ENCODE results near the gene HMGCR. TPM values are rescaled to one million over a fixed set of nuclear protein-coding genes. Genes with fewer than 3 reads are reported as not detected.

HMGCR gene
- total and polyA plus RNA-seq, 2 experiments from 2014 or later, result 72.2 to 331 TPM

DNA sequence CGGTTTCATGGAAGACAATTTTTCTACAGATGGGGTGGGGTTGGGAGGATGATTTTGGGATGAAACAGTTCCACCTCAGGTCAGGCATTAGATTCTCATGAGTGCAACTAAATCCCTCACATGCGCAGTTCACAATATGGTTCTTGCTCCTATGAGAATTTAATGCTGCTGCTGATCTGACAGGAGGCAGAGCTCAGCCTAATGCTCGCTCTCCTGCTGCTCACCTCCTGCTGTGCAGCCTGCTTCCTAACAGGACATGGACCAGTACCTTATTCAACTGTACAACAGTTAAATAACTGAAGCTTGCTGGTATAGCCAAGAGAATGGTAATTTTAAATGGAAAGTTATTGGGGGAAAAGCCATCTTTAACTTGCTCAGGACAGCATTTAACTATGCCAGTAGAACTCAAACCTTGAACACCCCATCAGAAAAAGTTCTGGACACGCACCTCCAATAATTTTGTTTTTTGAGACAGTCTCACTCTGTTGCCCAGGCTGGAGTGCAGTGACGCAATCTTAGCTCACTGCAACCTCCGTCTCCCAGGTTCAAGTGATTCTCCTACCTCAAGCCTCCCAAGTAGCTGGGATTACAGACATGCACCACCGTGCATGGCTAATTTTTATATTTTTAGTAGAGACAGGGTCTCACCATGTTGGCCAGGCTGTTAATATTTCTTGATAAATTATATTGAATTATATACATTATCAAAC, 27.7 kb downstream of the HMGCR start:
- Histone ChIP-seq H3K79me2 (replicated peaks; ENCODE audit: insufficient read depth) (no peaks in the 10 kb centered on the region), H3K36me3 (ENCODE audit: insufficient read depth) (peaks cover 20% of the 10 kb centered on the region), H2AFZ (no peak overlapping the region), H3K9me2 (ENCODE audit: insufficient read depth) (no peaks in the 10 kb centered on the region), H3K4me1 (ENCODE audit: insufficient read depth) (peaks cover 16% of the 10 kb centered on the region; the same call in 1 of the 2 replicates), H3K4me3 (no peak overlapping the region), H3K27ac (ENCODE audit: low read depth) (peak overlapping the region; percentile 80; the same call in 1 of the 2 replicates), H3K4me2 (no peak overlapping the region), H3F3A (replicated peaks; ENCODE audit: low read depth) (peaks cover 14% of the 10 kb centered on the region; the same call in 1 of the 2 replicates), H3K27me3 (ENCODE audit: insufficient read depth) (no peaks in the 10 kb centered on the region), H4K20me1 (replicated peaks; ENCODE audit: insufficient read depth) (peaks cover 13% of the 10 kb centered on the region; the same call in 1 of the 2 replicates)
- TF ChIP-seq ETS1 (IDR thresholded peaks at IDR 0.05), result no peak
- TF ChIP-seq EZH2 (IDR thresholded peaks at IDR 0.05; ENCODE audit: low read depth, unreplicated experiment), result no peak
- no peak for TF ChIP-seq EZH2phosphoT487 (IDR thresholded peaks at IDR 0.05; ENCODE audit: unreplicated experiment)
- ATAC-seq (no peak), DNase-seq (ENCODE audit: low spot score) (no peak)
- Mint-ChIP-seq H3K27me3 (ENCODE audit: insufficient read depth, low read depth, poor library complexity) (peaks cover 2% of the 10 kb centered on the region), H3K4me3 (no peak overlapping the region), H3K36me3 (ENCODE audit: low read depth) (peaks cover 21% of the 10 kb centered on the region), H3K9me3 (no peaks in the 10 kb centered on the region; the same call in 2 of the 3 replicates), H3K4me1 (peaks cover 31% of the 10 kb centered on the region), H3K27ac (no peak overlapping the region)

- Mint-ChIP-seq H3K27me3 (ENCODE audit: insufficient read depth, low read depth, poor library complexity) (peaks cover 2% of the 10 kb centered on the region), H3K4me1 (peaks cover 31% of the 10 kb centered on the region), H3K4me3 (no peak overlapping the region), H3K27ac (no peak overlapping the region), H3K36me3 (ENCODE audit: low read depth) (peaks cover 11% of the 10 kb centered on the region), H3K9me3 (no peaks in the 10 kb centered on the region; the same call in 2 of the 3 replicates)
- ATAC-seq (peak; percentile 11; the same call in 1 of the 3 replicates), DNase-seq (ENCODE audit: low spot score) (no peak)
- Histone ChIP-seq H3K27me3 (ENCODE audit: insufficient read depth) (no peaks in the 10 kb centered on the region), H3K4me3 (no peak overlapping the region), H3K9me2 (ENCODE audit: insufficient read depth) (no peaks in the 10 kb centered on the region), H3K36me3 (ENCODE audit: insufficient read depth) (peaks cover 10% of the 10 kb centered on the region), H3K4me1 (ENCODE audit: insufficient read depth) (peaks cover 16% of the 10 kb centered on the region; the same call in 1 of the 2 replicates), H3K4me2 (no peak overlapping the region), H3K79me2 (replicated peaks; ENCODE audit: insufficient read depth) (no peaks in the 10 kb centered on the region), H3F3A (replicated peaks; ENCODE audit: low read depth) (peaks cover 8% of the 10 kb centered on the region; the same call in 1 of the 2 replicates), H3K27ac (ENCODE audit: low read depth) (no peak overlapping the region), H4K20me1 (replicated peaks; ENCODE audit: insufficient read depth) (peaks cover 5% of the 10 kb centered on the region; the same call in 1 of the 2 replicates), H2AFZ (no peak overlapping the region)
- TF ChIP-seq NANOG (IDR thresholded peaks at IDR 0.05; ENCODE audit: borderline replicate concordance) (no peak), EZH2 (IDR thresholded peaks at IDR 0.05; ENCODE audit: low read depth, unreplicated experiment) (no peak), CTCF (conservative IDR thresholded peaks at IDR 0.05; ENCODE audit: low read depth in 2 of 2) (no peak), CREB1 (CRISPR knock-in tag; IDR thresholded peaks at IDR 0.05; ENCODE audit: low read depth) (no peak), ZNF114 (CRISPR knock-in tag; IDR thresholded peaks at IDR 0.05) (no peak), REST (IDR thresholded peaks at IDR 0.05; ENCODE audit: unreplicated experiment) (no peak)
These were observed 28.7 kb downstream of the HMGCR start for GRCh38 chr5:75365740-75366139.

Data from GM23338 (cell line).